DMS 273 (cell line): ENCODE measurements around the gene PABPC3.
A peak's percentile ranks its signal among the peaks of the same experiment; 100 is the strongest.

Source experiments
- DNase-seq: peaks from one replicate; lab custom pipeline; 2025; ENCODE audit not compliant: unreplicated experiment; lab: John Stamatoyannopoulos, UW

The PABPC3 gene

DNA sequence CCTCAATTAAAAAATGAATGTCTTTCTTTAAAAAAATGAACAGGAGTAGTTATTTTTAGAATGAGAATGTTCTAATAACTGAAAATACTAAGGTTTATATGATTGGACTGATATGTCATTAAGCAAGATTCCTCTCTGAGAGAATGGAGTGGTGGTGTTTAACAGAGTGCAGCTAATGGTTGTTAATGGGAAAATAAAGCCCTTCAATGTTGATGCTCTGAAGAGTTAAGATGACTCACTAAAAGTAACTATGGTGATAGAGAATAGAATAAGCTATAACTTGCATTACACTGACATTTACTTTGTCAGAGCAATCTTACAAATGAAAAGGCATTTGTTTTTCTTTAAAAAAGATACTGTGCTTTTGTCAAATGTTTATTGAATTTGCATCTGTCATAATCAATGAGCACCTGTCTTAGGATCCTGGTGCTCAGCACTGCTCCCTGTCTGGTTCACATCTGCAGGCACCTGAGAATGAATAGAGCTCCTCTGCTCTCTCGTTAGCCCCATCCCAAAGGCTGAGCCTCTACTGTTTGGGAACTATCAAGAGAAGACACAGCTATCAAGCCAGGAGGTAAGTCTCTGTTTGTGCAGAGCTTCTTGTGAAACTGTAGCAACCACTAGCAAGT lies 15.1 kb downstream of the PABPC3 start:
- no peak for DNase-seq

DNA sequence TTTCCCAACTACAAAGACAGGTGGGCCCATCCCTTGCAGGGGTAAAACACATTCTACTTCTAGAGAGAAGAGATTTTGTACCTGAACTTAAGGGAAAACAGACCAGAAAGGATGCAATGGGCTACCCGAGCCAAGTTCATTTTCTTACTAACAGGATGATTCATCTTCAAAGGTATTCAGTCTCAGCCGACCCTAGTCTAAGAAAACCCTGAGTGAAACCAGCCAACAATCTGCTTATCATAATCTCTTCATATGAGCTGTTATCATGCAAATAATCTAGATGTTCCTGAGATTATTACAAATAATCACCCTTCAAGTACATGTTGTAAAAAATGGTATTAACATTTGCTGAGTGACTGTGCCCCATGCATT lies 15.6 kb downstream of the PABPC3 start:
- DNase-seq, result no peak

DNA sequence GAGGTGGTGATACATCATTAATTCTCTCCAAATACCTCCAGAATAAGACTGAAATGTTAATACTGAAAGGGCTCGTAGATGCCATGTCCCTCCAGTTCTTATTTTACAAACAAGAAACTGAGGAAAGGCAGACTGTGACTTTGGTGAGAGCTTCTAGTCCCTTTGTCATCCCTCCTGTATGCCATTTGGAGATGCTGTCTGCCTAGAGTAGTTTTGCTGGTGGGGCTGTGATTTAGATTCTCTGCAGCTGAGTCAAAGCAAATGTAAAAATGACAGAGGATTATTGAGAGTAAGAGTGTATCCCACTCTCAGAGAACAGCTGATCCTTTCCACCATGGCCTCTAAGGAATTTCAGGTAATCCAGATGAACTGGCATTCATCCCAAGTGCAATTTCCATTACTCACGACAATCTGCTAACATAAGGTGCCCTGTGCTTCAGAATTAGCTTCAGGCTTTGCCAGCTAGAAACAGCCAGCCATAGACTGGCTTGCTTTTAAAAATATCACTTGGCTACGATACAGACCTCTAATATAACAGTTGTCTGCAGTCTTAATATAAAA lies 16.8 kb downstream of the PABPC3 start:
- DNase-seq, result peak; percentile 64

GRCh38 chr13:25114220-25114619 lies 18.3 kb downstream of the PABPC3 start:
- DNase-seq, result peak; percentile 82

GRCh38 chr13:25116044-25116443 lies 20.1 kb downstream of the PABPC3 start:
- DNase-seq, result no peak

GRCh38 chr13:25117312-25117711 lies 21.4 kb downstream of the PABPC3 start:
- DNase-seq, result no peak

GRCh38 chr13:25118378-25118905 lies 22.5 kb downstream of the PABPC3 start:
- no peak for DNase-seq

- no peak for DNase-seq
Observed at GRCh38 chr13:25130944-25131343, 35.0 kb downstream of the PABPC3 start.

DNA sequence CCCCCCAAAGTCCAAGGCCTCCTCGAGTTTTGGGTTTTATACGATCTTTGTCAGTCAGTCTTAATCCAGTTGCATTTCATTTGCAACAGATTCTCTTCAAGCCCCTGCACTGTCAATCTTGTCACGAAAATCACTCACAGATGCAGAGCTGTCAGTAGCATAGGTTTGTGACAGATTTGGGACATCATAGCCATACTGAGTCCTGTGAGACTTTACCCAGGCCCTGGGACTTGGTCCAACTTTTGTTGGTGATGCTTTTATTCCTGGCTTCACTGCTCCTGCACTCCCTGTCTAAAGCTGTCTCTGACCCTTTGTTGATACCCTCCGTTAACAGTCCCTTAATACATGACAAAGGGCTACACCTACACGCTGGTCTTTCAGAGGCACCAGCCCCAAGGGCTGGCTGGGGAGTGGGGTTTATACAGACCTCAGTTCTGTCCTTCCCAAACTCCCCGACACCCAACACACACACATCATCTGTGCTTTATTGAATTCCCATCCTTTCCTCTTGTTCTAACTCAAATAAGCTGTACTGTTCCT lies 36.0 kb downstream of the PABPC3 start:
- DNase-seq, result no peak

DNA sequence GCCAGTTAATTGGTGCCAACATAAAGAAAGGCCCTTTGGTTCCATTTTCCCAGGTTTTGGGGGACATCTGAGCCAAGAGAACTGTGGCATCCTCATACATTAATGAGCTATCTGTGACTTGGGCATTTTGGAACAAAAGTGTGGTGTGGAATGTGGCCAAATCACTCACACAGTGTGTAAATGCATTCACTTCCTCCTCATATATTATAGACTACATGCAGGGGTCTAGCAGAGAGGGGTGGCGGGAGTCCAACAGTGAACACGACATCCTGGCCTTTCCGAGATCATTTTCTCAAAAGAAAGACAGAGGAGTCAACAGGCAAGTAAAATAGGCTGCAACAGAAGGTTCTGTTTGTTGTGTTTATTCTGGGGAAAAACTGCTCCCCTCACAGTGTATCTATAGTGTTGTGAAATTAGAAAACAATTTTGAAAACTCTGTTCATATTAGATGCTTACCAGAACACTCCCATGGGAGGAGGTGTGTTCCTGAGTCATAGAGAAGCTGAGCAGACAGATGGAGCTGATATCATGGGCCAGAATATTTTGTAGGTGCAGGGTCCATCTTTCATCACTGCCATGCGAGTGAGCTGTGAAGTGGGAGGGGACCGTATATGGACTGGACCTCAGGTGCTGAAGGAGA lies 36.9 kb downstream of the PABPC3 start:
- peak; percentile 71 for DNase-seq

- DNase-seq, result peak; percentile 34
Observed at GRCh38 chr13:25135896-25136295, 40.0 kb downstream of the PABPC3 start.

DNA sequence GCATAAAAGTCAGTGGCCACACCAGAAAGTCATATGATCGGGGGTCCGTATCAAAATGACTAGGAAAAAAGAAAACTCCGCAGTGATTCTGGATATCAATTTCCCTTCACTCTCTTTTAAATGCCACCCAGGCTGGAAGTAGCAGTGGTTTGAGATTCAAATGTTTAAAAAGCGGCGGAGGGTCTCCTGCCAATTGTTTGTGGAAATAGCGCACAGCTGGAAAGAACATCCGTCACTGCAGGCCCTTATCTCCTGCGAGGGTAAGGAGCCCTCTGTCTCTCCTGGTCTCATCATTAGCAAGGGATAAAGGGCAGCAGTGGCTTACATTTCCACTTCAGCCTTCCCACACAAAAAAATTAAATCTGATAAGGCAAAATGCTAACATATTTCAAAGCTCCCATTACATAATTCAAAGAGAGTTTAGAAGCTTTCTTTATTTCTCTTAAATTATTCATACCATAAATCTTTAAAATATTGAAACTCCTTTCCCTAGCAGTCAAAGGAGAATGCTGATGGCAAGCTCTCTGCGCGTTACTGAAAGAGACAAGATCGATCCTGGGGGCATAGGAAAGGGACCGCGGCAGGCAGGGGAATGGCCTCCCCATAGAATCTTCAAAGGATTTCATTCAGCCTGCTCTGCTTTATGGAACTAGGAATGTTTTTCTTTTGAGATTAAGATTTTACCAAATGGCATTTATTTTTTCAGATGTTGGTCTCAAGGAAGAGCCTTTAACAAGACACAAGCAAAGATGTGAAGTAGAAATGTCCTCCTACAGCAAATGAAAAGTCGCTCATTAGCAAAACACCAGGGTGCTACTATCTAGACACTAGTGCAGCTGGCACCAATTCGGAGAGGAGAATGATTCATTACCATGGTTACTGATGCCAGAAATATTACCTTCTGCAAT lies 41.2 kb downstream of the PABPC3 start:
- peak; percentile 3 for DNase-seq

GRCh38 chr13:25137788-25138115 lies 41.8 kb downstream of the PABPC3 start:
- DNase-seq, result no peak

DNA sequence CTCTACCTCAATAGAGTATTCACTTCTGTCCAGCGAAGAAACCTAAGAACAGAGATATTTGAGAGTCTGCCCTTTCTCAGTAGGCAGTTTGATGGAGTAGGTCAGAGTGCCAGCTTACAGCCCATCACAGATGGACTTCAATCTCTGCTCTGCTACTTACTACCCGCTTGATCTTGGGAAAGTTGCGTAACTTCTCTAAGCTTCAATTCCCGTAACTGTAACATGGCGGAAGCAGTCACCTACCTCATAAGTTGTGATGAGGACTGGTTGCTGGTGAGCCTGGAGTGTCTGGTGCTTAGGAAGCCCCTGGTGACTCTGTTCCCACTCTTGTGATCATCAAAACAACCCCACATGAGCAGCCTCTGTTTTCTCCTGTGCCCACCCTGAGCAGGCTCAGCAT lies 45.1 kb downstream of the PABPC3 start:
- DNase-seq, result no peak

DNA sequence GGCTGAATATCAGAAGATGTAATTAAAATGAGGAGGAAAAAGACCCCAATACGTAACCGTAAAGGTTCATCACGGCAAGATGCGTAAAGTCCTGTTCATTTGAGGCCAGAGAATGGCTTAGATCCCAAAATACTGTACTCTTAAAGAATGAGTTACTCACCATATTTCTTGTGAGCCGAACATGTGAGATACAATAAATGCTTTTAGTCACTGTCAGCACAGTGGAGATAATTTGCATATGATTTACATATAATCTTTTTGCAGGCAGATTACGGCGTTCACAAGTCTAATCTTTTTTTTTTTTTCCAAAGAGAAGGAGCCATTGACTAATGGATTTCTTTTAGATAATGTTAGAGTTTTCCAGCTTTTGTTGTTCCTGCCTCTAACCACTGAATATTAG lies 47.8 kb downstream of the PABPC3 start:
- no peak for DNase-seq

GRCh38 chr13:25147638-25148401 lies 51.9 kb downstream of the PABPC3 start:
- DNase-seq, result no peak

GRCh38 chr13:25148402-25148771 lies 52.5 kb downstream of the PABPC3 start:
- no peak for DNase-seq
